Stomach (tissue), 4 donors: ENCODE measurements around the gene METTL4.

ENCODE experiments used
- CTCF ChIP-seq, 7 experiments: fragments of 450-650 bp in 4 of 7; fragments of 200-600 bp in 3 of 7; sonication (generic) in 3 of 7; IDR thresholded peaks; one replicate each; pipeline ENCODE4 v1.5.1; 2016 to 2019; ENCODE audit warnings: antibody characterized with exemption in 7 of 7, control low read depth in 2 of 7, mild to moderate bottlenecking in 1 of 7
- EP300 ChIP-seq: sonication (generic); formaldehyde crosslinking; IDR thresholded peaks from one replicate; pipeline ENCODE4 v1.6.1; 2017; ENCODE audit warnings: antibody characterized with exemption
- POLR2A ChIP-seq, 4 donors: fragments of 450-650 bp; IDR thresholded peaks; one replicate each; pipeline ENCODE4 v1.6.1; 2016; ENCODE audit warnings: antibody characterized with exemption in 4 of 4, control low read depth in 2 of 4, mild to moderate bottlenecking in 1 of 4, moderate library complexity in 1 of 4

GRCh38 chr18:2515908-2516625 lies 55.2 kb downstream of the METTL4 start:
- TF ChIP-seq CTCF (IDR thresholded peaks at IDR 0.05), result no peak
- TF ChIP-seq POLR2A (IDR thresholded peaks at IDR 0.05), result no peak
- TF ChIP-seq EP300, result no peak
